CD4-positive, CD25-positive, alpha-beta regulatory T cell (primary cell): Measurements from ENCODE around the gene KATNB1. TPM values are rescaled to one million over a fixed set of nuclear protein-coding genes. Genes with fewer than 3 reads are reported as not detected.

Source experiments
- ATAC-seq, 2 donors: fragments of 150-1000 bp; cut with Tn5 transposase; one replicate each; pipeline ENCODE4 v1.10.0; 2021; ENCODE audit warnings: low read depth in 2 of 2, moderate number of reproducible peaks in 2 of 2, moderate library complexity in 1 of 2
- DNase-seq, 3 donors: peaks; one replicate each; pipeline versions ENCODE4 v3.0.0 to v3.0.0-alpha.2; 2012 to 2022; ENCODE audit warnings: mixed read lengths in 1 of 3
- H3K27ac ChIP-seq: one replicate; pipeline ENCODE4 v1.7.0; 2013; ENCODE audit warnings: mild to moderate bottlenecking, low read length; ENCODE audit not compliant: insufficient read depth, poor library complexity, severe bottlenecking
- H3K27me3 ChIP-seq: one replicate; pipeline ENCODE4 v1.7.0; 2013; ENCODE audit warnings: low read length; ENCODE audit not compliant: control insufficient read depth, insufficient read depth
- H3K36me3 ChIP-seq: one replicate; pipeline ENCODE4 v1.7.0; 2013; ENCODE audit warnings: mild to moderate bottlenecking, low read length, moderate library complexity; ENCODE audit not compliant: control insufficient read depth, insufficient read depth
- H3K4me1 ChIP-seq: 2 replicates; pipeline ENCODE4 v1.7.0; 2013; ENCODE audit warnings: mild to moderate bottlenecking, low read length; ENCODE audit not compliant: insufficient read depth, control insufficient read depth, poor library complexity, severe bottlenecking
- H3K4me3 ChIP-seq: one replicate; pipeline ENCODE4 v1.7.0; 2013; ENCODE audit warnings: low read depth, mild to moderate bottlenecking, low read length, moderate library complexity
- H3K9me3 ChIP-seq, 2 experiments: 1 replicate in 1 of 2; 2 replicates in 1 of 2; pipeline ENCODE4 v1.7.0; 2013; ENCODE audit warnings: low read length in 2 of 2, mild to moderate bottlenecking in 1 of 2, moderate library complexity in 1 of 2; ENCODE audit not compliant: control insufficient read depth in 2 of 2
- H3K27ac Mint-ChIP-seq, 3 donors: one replicate each; pipeline ENCODE4 v1.8.0; 2020 to 2022; ENCODE audit warnings: mild to moderate bottlenecking in 3 of 3, mixed read lengths in 3 of 3, moderate library complexity in 2 of 3
- H3K27me3 Mint-ChIP-seq: one replicate; pipeline ENCODE4 v1.8.0; 2022; ENCODE audit warnings: mild to moderate bottlenecking, mixed read lengths
- H3K36me3 Mint-ChIP-seq: one replicate; pipeline ENCODE4 v1.8.0; 2020; ENCODE audit warnings: mixed read lengths
- H3K4me1 Mint-ChIP-seq, 4 donors: one replicate each; pipeline ENCODE4 v1.8.0; 2020 to 2022; ENCODE audit warnings: mixed read lengths in 4 of 4, mild to moderate bottlenecking in 1 of 4
- H3K4me3 Mint-ChIP-seq, 4 donors: one replicate each; pipeline ENCODE4 v1.8.0; 2020 to 2022; ENCODE audit warnings: mild to moderate bottlenecking in 4 of 4, mixed read lengths in 4 of 4, moderate library complexity in 3 of 4
- H3K9me3 Mint-ChIP-seq, 7 donors: one replicate each; pipeline ENCODE4 v1.8.0; 2020 to 2022; ENCODE audit warnings: mixed read lengths in 7 of 7, mild to moderate bottlenecking in 3 of 7, moderate library complexity in 2 of 7
- polyA plus RNA-seq, 4 donors: library from polyadenylated mRNA; unstranded; fragments of 300-500 nt; fragmentation: Illumina TruSeq; gene quantifications; one replicate each; pipeline ENCODE4 v1.2.3, GENCODE V29; 2021
- total RNA-seq: library from RNA; stranded (reverse); gene quantifications from one replicate; pipeline ENCODE4 v1.2.3, GENCODE V29; 2022

KATNB1 gene
- total and polyA plus RNA-seq, 5 donors from 2014 or later, result 12.8 to 20.3 (median 17.5) TPM

DNA sequence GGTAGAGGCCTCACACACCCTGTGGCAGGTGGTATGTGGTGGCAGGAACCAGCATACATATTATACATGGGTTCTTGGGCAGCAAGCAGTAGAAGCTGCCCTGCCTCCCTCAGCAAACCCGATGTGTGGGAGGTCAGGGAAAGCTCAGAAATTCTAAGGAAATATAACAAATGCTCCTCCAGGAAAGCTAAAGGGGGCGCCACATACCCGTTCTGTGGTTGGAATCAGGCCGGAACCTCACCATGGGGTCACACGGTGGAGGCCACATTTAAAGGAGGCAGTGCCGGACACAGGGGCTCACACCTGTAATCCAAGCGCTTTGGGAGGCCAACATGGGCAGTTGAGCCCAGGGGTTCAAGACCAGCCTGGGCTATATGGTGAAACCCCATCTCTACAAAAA, 12.4 kb upstream of the KATNB1 start:
- DNase-seq, result no peak
- no peaks in the 10 kb centered on the region for H3K27me3 ChIP-seq
- H3K27ac Mint-ChIP-seq, result no peak overlapping the region
- H3K36me3 ChIP-seq, result no peaks in the 10 kb centered on the region
- H3K36me3 Mint-ChIP-seq, result no peaks in the 10 kb centered on the region
- ATAC-seq, result no peak
- no peak overlapping the region for H3K27ac ChIP-seq
- no peak overlapping the region for H3K4me3 Mint-ChIP-seq
- H3K9me3 ChIP-seq, result no peaks in the 10 kb centered on the region
- H3K4me1 ChIP-seq, result no peaks in the 10 kb centered on the region
- H3K4me3 ChIP-seq, result no peak overlapping the region
- H3K4me1 Mint-ChIP-seq, result no peaks in the 10 kb centered on the region
- peaks cover 9% of the 10 kb centered on the region for H3K27me3 Mint-ChIP-seq
- H3K9me3 Mint-ChIP-seq, result peaks cover 0 to 2% (median 0%) of the 10 kb centered on the region in 7 donors

DNA sequence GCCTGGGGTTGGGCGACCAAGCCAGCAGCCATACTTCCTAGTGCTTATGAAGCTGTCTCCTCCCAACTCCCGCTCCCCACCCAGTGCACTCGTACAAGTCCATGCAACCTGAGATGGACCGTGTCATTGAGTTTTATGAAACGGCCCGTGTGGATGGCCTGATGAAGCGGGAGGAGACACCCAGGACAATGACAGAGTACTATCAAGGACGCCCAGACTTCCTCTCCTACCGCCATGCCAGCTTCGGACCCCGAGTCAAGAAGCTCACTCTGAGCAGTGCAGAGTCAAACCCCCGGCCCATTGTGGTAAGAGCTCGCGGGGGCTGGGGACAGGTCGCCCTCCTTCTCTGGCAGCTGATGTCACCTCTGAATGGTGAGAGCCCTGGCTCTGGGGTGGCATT, 11.0 kb upstream of the KATNB1 start:
- Mint-ChIP-seq H3K36me3 (no peaks in the 10 kb centered on the region), H3K9me3 (peaks cover 0 to 2% (median 0%) of the 10 kb centered on the region in 7 donors), H3K4me1 (no peaks in the 10 kb centered on the region), H3K27ac (no peak overlapping the region), H3K4me3 (peak overlapping the region in 1 of 4 donors; percentile 38), H3K27me3 (peaks cover 2% of the 10 kb centered on the region)
- no peak for ATAC-seq
- DNase-seq, result no peak
- Histone ChIP-seq H3K27me3 (no peaks in the 10 kb centered on the region), H3K9me3 (no peaks in the 10 kb centered on the region), H3K36me3 (no peaks in the 10 kb centered on the region), H3K4me1 (no peaks in the 10 kb centered on the region), H3K4me3 (no peak overlapping the region), H3K27ac (no peak overlapping the region)

DNA sequence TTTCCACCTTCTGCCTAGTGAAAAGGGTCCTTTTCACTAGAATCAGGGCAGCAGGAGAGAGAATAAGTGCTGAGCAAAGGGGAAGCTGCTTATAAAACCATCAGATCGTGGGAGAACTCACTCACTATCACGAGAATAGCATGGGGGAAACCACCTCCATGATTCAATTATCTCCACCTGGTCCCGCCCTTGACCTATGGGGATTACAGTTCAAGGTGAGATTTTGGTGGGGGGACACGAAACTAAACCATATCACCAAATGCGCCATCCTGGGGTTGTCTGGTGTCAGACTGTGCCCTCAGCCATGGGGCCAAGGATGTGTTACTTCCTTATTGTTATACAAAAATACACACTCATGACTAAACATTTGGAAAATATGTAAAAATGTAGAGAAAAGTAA, 10.4 kb upstream of the KATNB1 start:
- H3K27ac Mint-ChIP-seq, result no peak overlapping the region
- H3K27me3 Mint-ChIP-seq, result no peaks in the 10 kb centered on the region
- no peak overlapping the region for H3K4me3 Mint-ChIP-seq
- Histone ChIP-seq H3K4me1 (no peaks in the 10 kb centered on the region), H3K36me3 (no peaks in the 10 kb centered on the region), H3K4me3 (no peak overlapping the region), H3K27ac (no peak overlapping the region), H3K27me3 (no peaks in the 10 kb centered on the region), H3K9me3 (no peaks in the 10 kb centered on the region)
- no peaks in the 10 kb centered on the region for H3K36me3 Mint-ChIP-seq
- peaks cover 0 to 2% (median 0%) of the 10 kb centered on the region in 7 donors for H3K9me3 Mint-ChIP-seq
- ATAC-seq (no peak), DNase-seq (no peak)
- H3K4me1 Mint-ChIP-seq, result no peaks in the 10 kb centered on the region

DNA sequence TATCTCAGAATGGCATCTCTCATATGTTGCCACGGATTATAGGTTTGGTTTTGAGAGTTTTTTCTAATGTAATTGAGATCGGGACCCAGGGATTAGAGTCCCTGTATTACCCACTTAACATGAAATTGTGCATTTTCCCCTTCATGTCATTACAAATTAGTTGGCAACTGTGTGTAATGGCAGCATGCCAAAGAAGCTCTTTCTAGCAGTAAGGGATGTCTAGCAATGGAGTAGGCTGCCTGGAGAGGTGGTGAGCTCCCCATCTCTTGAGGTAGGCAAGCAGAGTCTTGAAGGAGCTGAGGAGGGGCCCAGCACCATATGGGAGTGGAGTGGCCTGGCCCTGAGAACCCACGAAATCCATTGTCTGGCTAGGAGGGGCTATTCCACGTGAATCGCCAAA, 10.0 kb upstream of the KATNB1 start:
- no peak overlapping the region for H3K27ac Mint-ChIP-seq
- no peaks in the 10 kb centered on the region for H3K9me3 ChIP-seq
- H3K27me3 Mint-ChIP-seq, result no peaks in the 10 kb centered on the region
- H3K27ac ChIP-seq, result no peak overlapping the region
- no peaks in the 10 kb centered on the region for H3K36me3 ChIP-seq
- H3K9me3 Mint-ChIP-seq, result peaks cover 0 to 2% (median 0%) of the 10 kb centered on the region in 7 donors
- no peaks in the 10 kb centered on the region for H3K4me1 Mint-ChIP-seq
- H3K27me3 ChIP-seq, result no peaks in the 10 kb centered on the region
- H3K36me3 Mint-ChIP-seq, result no peaks in the 10 kb centered on the region
- H3K4me3 Mint-ChIP-seq, result no peak overlapping the region
- no peaks in the 10 kb centered on the region for H3K4me1 ChIP-seq
- DNase-seq, result no peak
- ATAC-seq, result no peak
- no peak overlapping the region for H3K4me3 ChIP-seq

DNA sequence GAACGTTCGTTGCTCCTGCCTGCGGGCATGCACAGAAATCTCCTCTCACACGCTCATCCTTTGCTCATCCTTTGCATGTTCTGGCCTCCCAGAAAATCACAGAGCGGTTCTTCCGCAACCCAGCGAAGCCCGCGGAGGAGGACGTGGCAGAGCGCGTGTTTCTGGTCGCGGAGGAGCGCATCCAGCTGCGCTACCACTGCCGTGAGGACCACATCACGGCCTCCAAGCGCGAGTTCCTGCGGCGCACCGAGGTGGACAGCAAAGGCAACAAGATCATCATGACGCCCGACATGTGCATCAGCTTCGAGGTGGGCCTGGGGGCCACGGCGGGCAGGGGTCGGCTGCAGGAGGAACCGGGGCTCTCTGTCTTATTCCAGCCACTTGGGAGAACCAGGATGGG, 9.6 kb upstream of the KATNB1 start:
- DNase-seq (no peak), ATAC-seq (no peak)
- Histone ChIP-seq H3K27me3 (no peaks in the 10 kb centered on the region), H3K4me3 (no peak overlapping the region), H3K9me3 (no peaks in the 10 kb centered on the region), H3K27ac (no peak overlapping the region), H3K36me3 (no peaks in the 10 kb centered on the region), H3K4me1 (no peaks in the 10 kb centered on the region)
- Mint-ChIP-seq H3K4me3 (no peak overlapping the region), H3K27me3 (no peaks in the 10 kb centered on the region), H3K9me3 (peaks cover 0 to 2% (median 0%) of the 10 kb centered on the region in 7 donors), H3K4me1 (no peaks in the 10 kb centered on the region), H3K27ac (no peak overlapping the region), H3K36me3 (no peaks in the 10 kb centered on the region)

DNA sequence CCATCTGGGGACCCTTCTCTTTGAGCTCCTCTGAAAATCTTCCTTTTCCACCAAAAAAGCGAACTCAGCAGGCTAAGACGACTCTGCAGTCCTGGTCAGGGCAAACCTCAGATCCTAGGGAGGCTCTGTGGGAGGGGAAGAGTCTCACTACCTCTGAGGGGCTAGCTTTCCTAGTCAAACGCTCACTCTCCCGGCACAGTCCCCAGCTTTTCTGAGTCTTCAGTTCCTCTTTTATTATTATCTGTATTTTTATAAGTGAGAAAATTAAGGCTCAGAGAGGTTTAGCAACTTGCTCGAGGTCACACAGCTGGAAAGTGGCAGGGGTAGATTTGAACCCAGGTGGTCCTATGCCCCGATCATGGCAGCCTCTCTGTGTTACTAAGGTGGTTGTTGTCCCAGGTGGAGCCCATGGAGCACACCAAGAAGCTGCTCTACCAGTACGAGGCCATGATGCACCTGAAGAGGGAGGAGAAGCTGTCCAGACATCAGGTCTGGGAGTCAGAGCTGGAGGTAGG, 9.1 kb upstream of the KATNB1 start:
- ATAC-seq (no peak), DNase-seq (no peak)
- Mint-ChIP-seq H3K4me1 (no peaks in the 10 kb centered on the region), H3K27me3 (no peaks in the 10 kb centered on the region), H3K27ac (no peak overlapping the region), H3K4me3 (peak overlapping the region in 1 of 4 donors; percentile 18), H3K36me3 (no peaks in the 10 kb centered on the region), H3K9me3 (peaks cover 0 to 2% (median 0%) of the 10 kb centered on the region in 7 donors)
- Histone ChIP-seq H3K27ac (no peak overlapping the region), H3K4me3 (no peak overlapping the region), H3K9me3 (no peaks in the 10 kb centered on the region), H3K4me1 (no peaks in the 10 kb centered on the region), H3K36me3 (no peaks in the 10 kb centered on the region), H3K27me3 (no peaks in the 10 kb centered on the region)

DNA sequence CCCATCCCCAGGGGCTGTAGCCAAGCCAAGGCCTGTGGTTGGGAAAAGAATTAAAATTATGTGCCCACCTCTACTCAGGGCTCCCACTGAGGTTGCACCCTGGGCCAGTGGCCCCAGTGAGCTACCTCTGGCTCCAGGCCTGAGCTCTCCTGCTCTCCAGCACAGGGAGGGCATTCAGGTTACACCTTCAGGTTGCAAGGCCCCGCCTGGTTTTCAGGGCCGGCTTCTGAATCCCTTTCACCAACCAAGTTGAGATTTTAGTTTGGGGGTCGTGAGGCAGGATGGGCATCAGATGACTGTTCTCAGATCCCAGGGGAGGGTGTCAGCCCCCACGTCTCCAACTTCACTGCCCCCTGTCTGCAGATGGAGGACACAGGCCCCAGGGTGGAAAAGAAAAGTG, 8.0 kb upstream of the KATNB1 start:
- Histone ChIP-seq H3K4me3 (no peak overlapping the region), H3K36me3 (no peaks in the 10 kb centered on the region), H3K4me1 (no peaks in the 10 kb centered on the region), H3K27me3 (no peaks in the 10 kb centered on the region), H3K9me3 (no peaks in the 10 kb centered on the region), H3K27ac (no peak overlapping the region)
- H3K9me3 Mint-ChIP-seq, result peaks cover 0 to 5% (median 0%) of the 10 kb centered on the region in 7 donors
- no peaks in the 10 kb centered on the region for H3K27me3 Mint-ChIP-seq
- H3K27ac Mint-ChIP-seq, result no peak overlapping the region
- DNase-seq (no peak), ATAC-seq (no peak)
- H3K4me1 Mint-ChIP-seq, result no peaks in the 10 kb centered on the region
- H3K4me3 Mint-ChIP-seq, result no peak overlapping the region
- H3K36me3 Mint-ChIP-seq, result peaks cover 2% of the 10 kb centered on the region

DNA sequence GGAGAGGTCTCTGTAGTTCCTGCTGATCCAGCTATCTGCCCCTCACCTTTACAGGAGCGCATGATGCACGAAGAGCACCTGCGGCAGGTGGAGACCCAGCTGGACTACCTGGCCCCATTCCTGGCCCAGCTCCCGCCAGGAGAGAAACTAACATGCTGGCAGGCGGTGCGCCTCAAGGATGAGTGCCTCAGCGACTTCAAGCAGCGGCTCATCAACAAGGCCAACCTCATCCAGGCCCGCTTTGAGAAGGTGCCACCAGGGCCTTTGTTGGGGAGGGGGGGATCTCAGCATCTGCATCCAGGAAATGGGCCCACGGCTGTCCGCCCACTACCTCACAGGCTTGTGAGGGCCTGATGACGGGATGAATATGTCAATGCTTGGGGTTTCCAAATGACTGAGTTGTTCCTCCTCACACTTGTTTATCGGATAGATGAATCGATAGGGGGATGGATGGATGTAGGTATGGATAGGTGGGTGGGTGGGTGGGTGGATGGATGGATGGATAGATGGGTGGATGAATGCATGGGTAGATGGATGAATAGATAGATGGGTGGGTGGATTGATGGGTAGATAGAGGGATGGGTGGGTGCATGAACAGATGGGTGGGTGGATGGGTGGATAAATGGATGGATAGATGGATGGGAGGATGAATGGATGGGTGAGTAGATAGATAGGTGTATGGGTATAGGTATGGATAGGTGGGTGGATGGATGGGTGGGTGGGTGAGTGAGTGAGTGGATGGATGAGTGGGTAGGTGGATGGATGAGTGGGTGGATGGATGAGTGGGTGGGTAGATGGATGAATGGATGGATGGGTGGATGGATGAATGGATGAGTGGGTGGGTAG, 7.0 kb upstream of the KATNB1 start:
- ATAC-seq, result no peak
- Mint-ChIP-seq H3K27ac (no peak overlapping the region), H3K9me3 (peaks cover 0 to 6% (median 0%) of the 10 kb centered on the region in 7 donors), H3K4me3 (no peak overlapping the region), H3K27me3 (no peaks in the 10 kb centered on the region), H3K4me1 (peaks cover 0 to 6% (median 0%) of the 10 kb centered on the region in 4 donors), H3K36me3 (peaks cover 9% of the 10 kb centered on the region)
- no peak overlapping the region for H3K27ac ChIP-seq
- H3K27me3 ChIP-seq, result no peaks in the 10 kb centered on the region
- no peaks in the 10 kb centered on the region for H3K4me1 ChIP-seq
- H3K9me3 ChIP-seq, result no peaks in the 10 kb centered on the region
- no peaks in the 10 kb centered on the region for H3K36me3 ChIP-seq
- no peak overlapping the region for H3K4me3 ChIP-seq
- no peak for DNase-seq
